Adrenal gland (tissue), 5 donors: ENCODE results near the gene ZNF619.

Experiments
- CTCF ChIP-seq, 6 experiments: fragments of 450-650 bp in 4 of 6; fragments of 200-600 bp in 2 of 6; sonication (generic) in 1 of 6; IDR thresholded peaks; 1 replicate in 5 of 6; 2 replicates in 1 of 6; pipeline versions ENCODE4 v1.5.1 to v1.8.0; 2016 to 2021; ENCODE audit warnings: antibody characterized with exemption in 6 of 6, mild to moderate bottlenecking in 2 of 6, moderate library complexity in 1 of 6
- POLR2A ChIP-seq, 2 donors: fragments of 450-650 bp; IDR thresholded peaks; one replicate each; pipeline ENCODE4 v1.6.1; 2017; ENCODE audit warnings: antibody characterized with exemption in 2 of 2, mild to moderate bottlenecking in 2 of 2, moderate library complexity in 1 of 2
- donor health status: DM: no; HTN: no; CAD: no.

GRCh38 chr3:40534283-40534682 lies 57.4 kb downstream of the ZNF619 start:
- TF ChIP-seq CTCF (IDR thresholded peaks at IDR 0.05), result no peak
- TF ChIP-seq POLR2A (IDR thresholded peaks at IDR 0.05), result no peak
